NCI-H1436 treated with DMSO at 0.1 percent for 48 hours (cell line): ENCODE results near the gene FRMD5.
"Not testable (repeated sequence)": the region's sequence is repeated elsewhere in the genome, so short reads cannot be mapped to it uniquely, and the experiment has no call there.

Experiments used
- DNase-seq: peaks from one replicate; lab custom pipeline; 2025; lab: John Stamatoyannopoulos, UW

Gene FRMD5

GRCh38 chr15:43887901-43888300 is 307.2 kb downstream of the FRMD5 start:
- DNase-seq = no peak

GRCh38 chr15:43886558-43886957 is 308.5 kb downstream of the FRMD5 start:
- DNase-seq = no peak

GRCh38 chr15:43883571-43883970 is 311.5 kb downstream of the FRMD5 start:
- DNase-seq = no peak

GRCh38 chr15:43881944-43882343 is 313.1 kb downstream of the FRMD5 start:
- no peak for DNase-seq

GRCh38 chr15:43881245-43881644 is 313.8 kb downstream of the FRMD5 start:
- DNase-seq = no peak

- no peak for DNase-seq
These were observed 314.5 kb downstream of the FRMD5 start for GRCh38 chr15:43880406-43881194.

- no peak for DNase-seq
These were observed 315.4 kb downstream of the FRMD5 start for GRCh38 chr15:43879386-43880355.

GRCh38 chr15:43878446-43878845 is 316.6 kb downstream of the FRMD5 start:
- no peak for DNase-seq

GRCh38 chr15:43877371-43877770 is 317.7 kb downstream of the FRMD5 start:
- DNase-seq = no peak

- no peak for DNase-seq
These were observed 318.2 kb downstream of the FRMD5 start for GRCh38 chr15:43876872-43877271.

GRCh38 chr15:43873651-43874050 is 321.4 kb downstream of the FRMD5 start:
- no peak for DNase-seq

GRCh38 chr15:43872416-43873020 is 322.6 kb downstream of the FRMD5 start:
- DNase-seq = no peak

GRCh38 chr15:43871835-43872234 is 323.2 kb downstream of the FRMD5 start:
- no peak for DNase-seq

- peak; percentile 59 for DNase-seq
These were observed 326.7 kb downstream of the FRMD5 start for GRCh38 chr15:43868406-43868805.

- no peak for DNase-seq
These were observed 328.0 kb downstream of the FRMD5 start for GRCh38 chr15:43867096-43867495.

GRCh38 chr15:43866636-43867035 is 328.4 kb downstream of the FRMD5 start:
- not testable (repeated sequence) for DNase-seq

GRCh38 chr15:43859546-43859945 is 335.5 kb downstream of the FRMD5 start:
- DNase-seq = no peak

- no peak for DNase-seq
These were observed 340.3 kb downstream of the FRMD5 start for GRCh38 chr15:43854801-43855200.

- DNase-seq = no peak
These were observed 342.5 kb downstream of the FRMD5 start for GRCh38 chr15:43852607-43853006.

- no peak for DNase-seq
These were observed 343.8 kb downstream of the FRMD5 start for GRCh38 chr15:43851251-43851650.

GRCh38 chr15:43845421-43845820 is 349.6 kb downstream of the FRMD5 start:
- DNase-seq = no peak

GRCh38 chr15:43832485-43832884 is 362.6 kb downstream of the FRMD5 start:
- not testable (repeated sequence) for DNase-seq
